Pancreas (tissue), 10 donors: ENCODE results near the gene TAS2R19. TPM values are rescaled to one million over a fixed set of nuclear protein-coding genes. Genes with fewer than 3 reads are reported as not detected.
"Not testable (repeated sequence)": the region's sequence is repeated elsewhere in the genome, so short reads cannot be mapped to it uniquely, and the experiment has no call there.

Experiments
- ATAC-seq, 4 donors: fragments of 200-7000 bp; cut with Tn5 transposase; one replicate each; pipeline versions ENCODE4 v1.8.0 to v1.9.1; 2020; ENCODE audit warnings: mild to moderate bottlenecking in 4 of 4, moderate library complexity in 4 of 4
- DNase-seq, 6 donors: peaks; one replicate each; pipeline ENCODE4 v3.0.0-alpha.2; 2020
- FAIRE-seq: peaks from 2 replicates; lab custom pipeline; 2012; peaks lifted over from hg19 to GRCh38; lab: Jason Lieb, UNC
- H3K27ac ChIP-seq, 4 donors: fragments of 200-600 bp; sonication (generic); 1 replicate in 3 of 4; 2 replicates in 1 of 4; pipeline versions ENCODE4 v1.5.0 to v1.8.0; 2020
- H3K27me3 ChIP-seq, 4 donors: fragments of 200-600 bp; one replicate each; pipeline ENCODE4 v1.8.0; 2021
- H3K36me3 ChIP-seq, 3 donors: fragments of 200-600 bp; sonication (generic) in 1 of 3; one replicate each; pipeline versions ENCODE4 v1.5.0 to v1.8.0; 2020 to 2021
- H3K4me1 ChIP-seq, 3 donors: fragments of 200-600 bp; one replicate each; pipeline ENCODE4 v1.8.0; 2021
- H3K4me3 ChIP-seq, 4 donors: fragments of 200-600 bp; sonication (generic) in 2 of 4; one replicate each; pipeline versions ENCODE4 v1.5.0 to v1.8.0; 2020 to 2021
- H3K9me3 ChIP-seq, 4 donors: fragments of 200-600 bp; one replicate each; pipeline ENCODE4 v1.8.0; 2021
- WGBS, 2 donors: extraction: QIAGEN DNeasy Blood & Tissue Kit; methylation state at CpG; one replicate each; pipeline ENCODE4 v1.1.7; 2013; 5-methylcytosine and 5-hydroxymethylcytosine counted together
- intact Hi-C, 3 donors: fragments of 100-400 bp; cut with DNase I; formaldehyde crosslinking; loops; one replicate each; pipeline versions ENCODE4 v1.11.1 to v1.14.2; 2022
- polyA plus RNA-seq, 2 donors: library from polyadenylated mRNA; stranded (reverse); fragments of 200-250 nt; gene quantifications; one replicate each; pipeline ENCODE4 v1.2.3, GENCODE V29; 2013
- total RNA-seq, 6 donors: library from RNA; stranded (reverse); fragmentation: NEBNext Ultra II Directional in 4 of 6; extraction: Animal tissue kit (Norgen Biotek cat#: 25700) in 4 of 6; gene quantifications; one replicate each; pipeline versions ENCODE4 v1.2.1 to v1.2.4, GENCODE V29; 2021 to 2023
- TF ChIP-seq, protein P1 (sequence below), 4 donors: fragments of 200-600 bp; sonication (generic) in 3 of 4; IDR thresholded peaks; one replicate each; pipeline versions ENCODE4 v1.5.0 to v1.8.0; 2021; ENCODE audit warnings: antibody characterized with exemption in 4 of 4
- donor health status: healthy with polysubstance abuse.
- donor health status: DM: no; HTN: no; CAD: no; lungs with moderate emphysema.
- donor health status: DM: no; HTN: no; CAD: no.
- donor health status: control.
- donor health status: control.
- donor health status: Bipolar disorder and iron deficiency.
- donor health status: DM: yes; HTN: yes; CAD: no.
- donor health status: DM: no; HTN: no; CAD: no.
- donor health status: DM: no; HTN: no; CAD: no.
- donor health status: DM: yes; HTN: yes; CAD: no.

The TAS2R19 gene
- total and polyA plus RNA-seq, 8 donors, result 0.19 to 2.0 (median 0.89) TPM

GRCh38 chr12:11040162-11040561 lies 17.7 kb upstream of the TAS2R19 start:
- intact Hi-C loops, result no loop called here
- Histone ChIP-seq H3K27ac (no peak overlapping the region), H3K27me3 (no peaks in the 10 kb centered on the region), H3K9me3 (peaks cover 0 to 3% (median 0%) of the 10 kb centered on the region in 4 donors), H3K4me1 (no peaks in the 10 kb centered on the region), H3K36me3 (no peaks in the 10 kb centered on the region), H3K4me3 (no peak overlapping the region)
- TF ChIP-seq, protein P1, sequence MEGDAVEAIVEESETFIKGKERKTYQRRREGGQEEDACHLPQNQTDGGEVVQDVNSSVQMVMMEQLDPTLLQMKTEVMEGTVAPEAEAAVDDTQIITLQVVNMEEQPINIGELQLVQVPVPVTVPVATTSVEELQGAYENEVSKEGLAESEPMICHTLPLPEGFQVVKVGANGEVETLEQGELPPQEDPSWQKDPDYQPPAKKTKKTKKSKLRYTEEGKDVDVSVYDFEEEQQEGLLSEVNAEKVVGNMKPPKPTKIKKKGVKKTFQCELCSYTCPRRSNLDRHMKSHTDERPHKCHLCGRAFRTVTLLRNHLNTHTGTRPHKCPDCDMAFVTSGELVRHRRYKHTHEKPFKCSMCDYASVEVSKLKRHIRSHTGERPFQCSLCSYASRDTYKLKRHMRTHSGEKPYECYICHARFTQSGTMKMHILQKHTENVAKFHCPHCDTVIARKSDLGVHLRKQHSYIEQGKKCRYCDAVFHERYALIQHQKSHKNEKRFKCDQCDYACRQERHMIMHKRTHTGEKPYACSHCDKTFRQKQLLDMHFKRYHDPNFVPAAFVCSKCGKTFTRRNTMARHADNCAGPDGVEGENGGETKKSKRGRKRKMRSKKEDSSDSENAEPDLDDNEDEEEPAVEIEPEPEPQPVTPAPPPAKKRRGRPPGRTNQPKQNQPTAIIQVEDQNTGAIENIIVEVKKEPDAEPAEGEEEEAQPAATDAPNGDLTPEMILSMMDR (IDR thresholded peaks at IDR 0.05), result no peak
- ATAC-seq (no peak), DNase-seq (no peak), FAIRE-seq (no peak)
- WGBS, 2 donors, result 91 to 100% methylated on average over 1 of the region's 1 CpG

GRCh38 chr12:11039171-11039570 lies 16.8 kb upstream of the TAS2R19 start:
- no peak for FAIRE-seq
- Histone ChIP-seq H3K27ac (no peak overlapping the region), H3K4me3 (no peak overlapping the region), H3K27me3 (no peaks in the 10 kb centered on the region), H3K9me3 (peaks cover 0 to 3% (median 0%) of the 10 kb centered on the region in 4 donors), H3K36me3 (no peaks in the 10 kb centered on the region), H3K4me1 (no peaks in the 10 kb centered on the region)
- no peak for DNase-seq
- TF ChIP-seq, protein P1 (IDR thresholded peaks at IDR 0.05), result no peak
- intact Hi-C loops, result no loop called here
- WGBS, 2 donors, result 47 to 52% methylated on average over 3 of the region's 3 CpGs
- ATAC-seq, result no peak

DNA sequence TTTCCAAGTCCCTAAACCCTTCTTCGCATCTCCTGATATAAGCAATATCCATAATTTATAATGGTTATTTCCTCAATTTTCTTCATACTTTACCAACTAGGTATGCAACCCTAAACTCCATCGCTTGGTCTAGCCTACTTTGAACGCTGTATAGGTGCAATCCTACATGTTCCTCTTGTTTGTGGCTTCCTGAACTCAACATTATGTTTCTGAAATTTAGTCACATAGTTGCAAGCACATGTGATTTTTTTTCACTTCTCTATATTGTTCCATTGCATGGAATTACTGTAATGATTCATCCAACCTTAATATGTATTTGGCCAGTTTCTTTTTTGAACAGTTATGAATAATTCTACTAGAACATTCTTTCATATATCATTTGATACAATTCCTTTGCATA lies 11.5 kb upstream of the TAS2R19 start:
- intact Hi-C loops, H3K9me3 ChIP-seq, H3K4me3 ChIP-seq, ATAC-seq, H3K27ac ChIP-seq, DNase-seq, H3K36me3 ChIP-seq, H3K27me3 ChIP-seq, FAIRE-seq, H3K4me1 ChIP-seq: not testable (repeated sequence)
- WGBS, 2 donors, result no CpG with 5 or more reads among the region's 3 CpGs

DNA sequence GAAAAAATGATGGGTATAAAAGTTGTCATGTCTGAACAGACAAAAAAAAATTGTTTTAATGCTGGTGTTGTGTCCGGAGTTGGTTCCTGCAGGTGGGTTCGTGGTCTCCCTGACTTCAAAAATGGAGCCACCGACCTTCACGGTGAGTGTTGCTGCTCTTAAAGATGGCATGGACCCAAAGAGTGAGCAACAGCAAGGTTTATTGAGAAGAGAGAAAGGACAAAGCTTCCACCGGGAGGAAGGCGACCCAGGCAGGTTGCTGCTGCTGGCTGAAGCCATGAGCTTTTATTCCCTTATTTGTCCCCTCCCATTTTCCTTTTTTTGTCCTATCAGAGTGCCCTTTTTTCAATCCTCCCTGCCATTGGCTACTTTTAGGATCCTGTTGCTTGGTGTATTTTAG lies 8.9 kb upstream of the TAS2R19 start, which contains the start of gene TAS2R31:
Gene TAS2R31 (minus strand): TSS at position 101 of the 400 bp plus-strand sequence. CDS start 72 bp downstream, at position 29.
- H3K9me3 ChIP-seq, result no peaks in the 10 kb centered on the region
- TF ChIP-seq, protein P1 (IDR thresholded peaks at IDR 0.05), result no peak
- FAIRE-seq, result no peak
- no peaks in the 10 kb centered on the region for H3K4me1 ChIP-seq
- H3K27me3 ChIP-seq, result no peaks in the 10 kb centered on the region
- H3K27ac ChIP-seq, result no peak within 1 kb of the TSS
- no peak for ATAC-seq
- WGBS, 2 donors, result 96 to 98% methylated on average over 6 of the region's 6 CpGs
- no peak within 1 kb of the TSS for H3K4me3 ChIP-seq
- intact Hi-C loops, result no loop called here
- no peaks in the 10 kb centered on the region for H3K36me3 ChIP-seq
- no peak for DNase-seq

- ATAC-seq, result no peak
- TF ChIP-seq, protein P1 (IDR thresholded peaks at IDR 0.05), result no peak
- Histone ChIP-seq H3K27me3 (no peaks in the 10 kb centered on the region), H3K9me3 (no peaks in the 10 kb centered on the region), H3K36me3 (no peaks in the 10 kb centered on the region), H3K27ac (no peak overlapping the region), H3K4me1 (no peaks in the 10 kb centered on the region), H3K4me3 (no peak overlapping the region)
- FAIRE-seq, result no peak
- no peak for DNase-seq
- intact Hi-C loops, result no loop called here
- 92 to 94% methylated on average over 6 of the region's 6 CpGs for WGBS, 2 donors
Measured at GRCh38 chr12:11026118-11026517, 3.7 kb upstream of the TAS2R19 start.
